HEK293 (cell line): ENCODE measurements around the gene WDR77.

Experiments
- GLIS2 ChIP-seq: fragments of 450-650 bp; formaldehyde crosslinking; IDR thresholded peaks from 2 replicates; pipeline ENCODE4 v1.5.1; 2016; ENCODE audit warnings: missing biosample characterization, missing genetic modification characterization
- SCRT1 ChIP-seq: fragments of 450-650 bp; formaldehyde crosslinking; IDR thresholded peaks from 2 replicates; pipeline ENCODE4 v1.5.1; 2016; ENCODE audit warnings: missing biosample characterization, missing genetic modification characterization, borderline replicate concordance
- SCRT2 ChIP-seq: fragments of 450-650 bp; formaldehyde crosslinking; IDR thresholded peaks from 2 replicates; pipeline ENCODE4 v1.5.1; 2016; ENCODE audit warnings: missing biosample characterization, missing genetic modification characterization
- SP7 ChIP-seq: fragments of 450-650 bp; formaldehyde crosslinking; IDR thresholded peaks from 2 replicates; pipeline ENCODE4 v1.5.1; 2016; ENCODE audit warnings: missing biosample characterization, missing genetic modification characterization
- YY1 ChIP-seq: fragments of 450-650 bp; formaldehyde crosslinking; IDR thresholded peaks from 2 replicates; pipeline ENCODE4 v1.5.1; 2018; ENCODE audit warnings: missing biosample characterization, missing genetic modification characterization
- ZBTB17 ChIP-seq: fragments of 450-650 bp; formaldehyde crosslinking; IDR thresholded peaks from 2 replicates; pipeline ENCODE4 v1.5.1; 2016; ENCODE audit warnings: missing biosample characterization, missing genetic modification characterization
- ZBTB7A ChIP-seq: fragments of 450-650 bp; formaldehyde crosslinking; IDR thresholded peaks from 2 replicates; pipeline ENCODE4 v1.5.1; 2016; ENCODE audit warnings: low read depth, missing biosample characterization, missing genetic modification characterization
- ZIC2 ChIP-seq: fragments of 450-650 bp; formaldehyde crosslinking; IDR thresholded peaks from 2 replicates; pipeline ENCODE4 v1.5.1; 2016; ENCODE audit warnings: missing biosample characterization, missing genetic modification characterization
- ZNF133 ChIP-seq: fragments of 450-650 bp; formaldehyde crosslinking; IDR thresholded peaks from 2 replicates; pipeline ENCODE4 v1.5.1; 2016; ENCODE audit warnings: missing biosample characterization, missing genetic modification characterization
- ZNF274 ChIP-seq, 2 experiments: fragments of 200-500 bp in 1 of 2; fragments of 450-650 bp in 1 of 2; sonication (Bioruptor generic) in 1 of 2; formaldehyde crosslinking in 1 of 2; IDR thresholded peaks; 2 replicates each; pipeline versions ENCODE4 v1.5.1 to v1.6.1; 2014 to 2016; ENCODE audit warnings: borderline replicate concordance in 1 of 2, inconsistent platforms in 1 of 2, low read length in 1 of 2, missing biosample characterization in 1 of 2, missing genetic modification characterization in 1 of 2
- ZNF530 ChIP-seq: fragments of 450-650 bp; formaldehyde crosslinking; IDR thresholded peaks from 2 replicates; pipeline ENCODE4 v1.5.1; 2016; ENCODE audit warnings: low read depth, missing biosample characterization, missing genetic modification characterization
- ZNF624 ChIP-seq: fragments of 450-650 bp; formaldehyde crosslinking; IDR thresholded peaks from 2 replicates; pipeline ENCODE4 v1.5.1; 2017; ENCODE audit warnings: missing biosample characterization, missing genetic modification characterization
- TF ChIP-seq, protein P1 (sequence below): fragments of 450-650 bp; formaldehyde crosslinking; IDR thresholded peaks from 2 replicates; pipeline ENCODE4 v1.5.1; 2016; ENCODE audit warnings: missing biosample characterization, missing genetic modification characterization
- TF ChIP-seq, protein P2 (sequence below): fragments of 450-650 bp; formaldehyde crosslinking; IDR thresholded peaks from 2 replicates; pipeline ENCODE4 v1.5.1; 2016; ENCODE audit warnings: missing biosample characterization, missing genetic modification characterization

DNA sequence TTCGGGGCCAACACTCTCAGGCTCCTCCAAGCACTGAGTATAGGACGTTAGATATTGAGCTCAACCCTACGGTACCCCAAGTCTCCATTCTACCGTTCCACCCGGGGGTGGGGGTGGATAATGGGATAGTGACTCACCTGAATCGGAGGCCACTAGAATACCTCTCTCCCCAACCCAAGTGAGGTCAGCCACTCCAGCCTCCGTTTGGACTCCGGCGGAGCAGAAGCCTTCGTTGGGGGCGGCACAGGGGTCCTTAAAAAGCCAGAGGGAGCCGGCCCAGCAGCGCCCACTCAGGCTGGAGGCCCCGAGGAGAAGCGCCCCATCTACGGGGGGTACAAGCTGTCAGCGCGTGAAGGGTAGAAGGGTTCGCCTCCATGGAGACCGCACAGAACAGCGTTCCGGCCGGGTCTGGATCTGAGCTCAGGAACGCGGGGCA lies 556 bp downstream of the WDR77 start:
- TF ChIP-seq SCRT1 (tag by site-specific recombination) (no peak), SCRT2 (tag by site-specific recombination) (no peak), SP7 (tag by site-specific recombination) (no peak), ZBTB7A (tag by site-specific recombination) (no peak), ZNF274 (IDR thresholded peaks at IDR 0.05; ENCODE audit: low read length) (no peak), ZNF274 (tag by site-specific recombination; IDR thresholded peaks at IDR 0.05; ENCODE audit: borderline replicate concordance) (no peak), GLIS2 (peak; percentile 85), ZNF624 (tag by site-specific recombination) (no peak), YY1 (tag by site-specific recombination) (no peak), ZNF133 (tag by site-specific recombination) (no peak), ZBTB17 (tag by site-specific recombination) (no peak), ZNF530 (tag by site-specific recombination) (no peak), ZIC2 (tag by site-specific recombination) (peak; percentile 34; the same call in 1 of the 2 replicates)
- TF ChIP-seq, protein P1, sequence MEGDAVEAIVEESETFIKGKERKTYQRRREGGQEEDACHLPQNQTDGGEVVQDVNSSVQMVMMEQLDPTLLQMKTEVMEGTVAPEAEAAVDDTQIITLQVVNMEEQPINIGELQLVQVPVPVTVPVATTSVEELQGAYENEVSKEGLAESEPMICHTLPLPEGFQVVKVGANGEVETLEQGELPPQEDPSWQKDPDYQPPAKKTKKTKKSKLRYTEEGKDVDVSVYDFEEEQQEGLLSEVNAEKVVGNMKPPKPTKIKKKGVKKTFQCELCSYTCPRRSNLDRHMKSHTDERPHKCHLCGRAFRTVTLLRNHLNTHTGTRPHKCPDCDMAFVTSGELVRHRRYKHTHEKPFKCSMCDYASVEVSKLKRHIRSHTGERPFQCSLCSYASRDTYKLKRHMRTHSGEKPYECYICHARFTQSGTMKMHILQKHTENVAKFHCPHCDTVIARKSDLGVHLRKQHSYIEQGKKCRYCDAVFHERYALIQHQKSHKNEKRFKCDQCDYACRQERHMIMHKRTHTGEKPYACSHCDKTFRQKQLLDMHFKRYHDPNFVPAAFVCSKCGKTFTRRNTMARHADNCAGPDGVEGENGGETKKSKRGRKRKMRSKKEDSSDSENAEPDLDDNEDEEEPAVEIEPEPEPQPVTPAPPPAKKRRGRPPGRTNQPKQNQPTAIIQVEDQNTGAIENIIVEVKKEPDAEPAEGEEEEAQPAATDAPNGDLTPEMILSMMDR, result no peak
- TF ChIP-seq, protein P2, sequence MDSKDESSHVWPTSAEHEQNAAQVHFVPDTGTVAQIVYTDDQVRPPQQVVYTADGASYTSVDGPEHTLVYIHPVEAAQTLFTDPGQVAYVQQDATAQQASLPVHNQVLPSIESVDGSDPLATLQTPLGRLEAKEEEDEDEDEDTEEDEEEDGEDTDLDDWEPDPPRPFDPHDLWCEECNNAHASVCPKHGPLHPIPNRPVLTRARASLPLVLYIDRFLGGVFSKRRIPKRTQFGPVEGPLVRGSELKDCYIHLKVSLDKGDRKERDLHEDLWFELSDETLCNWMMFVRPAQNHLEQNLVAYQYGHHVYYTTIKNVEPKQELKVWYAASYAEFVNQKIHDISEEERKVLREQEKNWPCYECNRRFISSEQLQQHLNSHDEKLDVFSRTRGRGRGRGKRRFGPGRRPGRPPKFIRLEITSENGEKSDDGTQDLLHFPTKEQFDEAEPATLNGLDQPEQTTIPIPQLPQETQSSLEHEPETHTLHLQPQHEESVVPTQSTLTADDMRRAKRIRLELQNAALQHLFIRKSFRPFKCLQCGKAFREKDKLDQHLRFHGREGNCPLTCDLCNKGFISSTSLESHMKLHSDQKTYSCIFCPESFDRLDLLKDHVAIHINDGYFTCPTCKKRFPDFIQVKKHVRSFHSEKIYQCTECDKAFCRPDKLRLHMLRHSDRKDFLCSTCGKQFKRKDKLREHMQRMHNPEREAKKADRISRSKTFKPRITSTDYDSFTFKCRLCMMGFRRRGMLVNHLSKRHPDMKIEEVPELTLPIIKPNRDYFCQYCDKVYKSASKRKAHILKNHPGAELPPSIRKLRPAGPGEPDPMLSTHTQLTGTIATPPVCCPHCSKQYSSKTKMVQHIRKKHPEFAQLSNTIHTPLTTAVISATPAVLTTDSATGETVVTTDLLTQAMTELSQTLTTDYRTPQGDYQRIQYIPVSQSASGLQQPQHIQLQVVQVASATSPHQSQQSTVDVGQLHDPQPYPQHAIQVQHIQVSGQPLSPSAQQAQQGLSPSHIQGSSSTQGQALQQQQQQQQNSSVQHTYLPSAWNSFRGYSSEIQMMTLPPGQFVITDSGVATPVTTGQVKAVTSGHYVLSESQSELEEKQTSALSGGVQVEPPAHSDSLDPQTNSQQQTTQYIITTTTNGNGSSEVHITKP (tag by site-specific recombination), result no peak
